MM.1S (cell line): Measurements from ENCODE around the gene SLIT1.

Experiments
- EZH2 ChIP-seq: fragments of 300-600 bp; sonication (generic); optimal IDR thresholded peaks from 2 replicates; pipeline ENCODE3; 2017; ENCODE audit warnings: low read depth, mild to moderate bottlenecking, antibody characterized with exemption, low read length, mixed read lengths
- TF ChIP-seq, protein P1 (sequence below): fragments of 300-600 bp; sonication (generic); IDR thresholded peaks from 2 replicates; pipeline ENCODE4 v1.5.1; 2016; ENCODE audit warnings: antibody characterized with exemption, low read length, mixed read lengths

DNA sequence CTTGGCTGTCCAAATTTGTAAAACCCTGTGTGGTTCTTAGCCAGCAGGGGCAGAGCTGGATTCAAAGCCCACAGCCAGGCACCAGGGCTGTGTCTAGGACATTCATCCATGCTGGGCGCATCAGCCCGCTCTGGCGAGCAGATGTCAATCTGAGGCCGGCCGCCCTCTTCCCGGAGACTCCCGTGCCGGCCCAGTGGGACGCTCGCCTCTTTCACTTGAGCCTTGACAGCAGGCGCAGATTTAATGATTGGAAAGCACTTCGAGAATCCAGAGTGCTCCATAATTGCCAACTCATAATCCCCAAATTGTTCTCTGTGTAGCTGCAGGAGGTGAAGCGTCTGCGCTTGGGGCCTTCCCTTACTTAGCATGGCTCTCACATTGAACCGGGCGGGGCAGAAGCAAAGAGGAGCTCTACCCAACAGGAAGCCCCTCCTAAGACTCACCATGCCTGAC, 36.7 kb downstream of the SLIT1 start:
- no peak for TF ChIP-seq EZH2
- TF ChIP-seq, protein P1, sequence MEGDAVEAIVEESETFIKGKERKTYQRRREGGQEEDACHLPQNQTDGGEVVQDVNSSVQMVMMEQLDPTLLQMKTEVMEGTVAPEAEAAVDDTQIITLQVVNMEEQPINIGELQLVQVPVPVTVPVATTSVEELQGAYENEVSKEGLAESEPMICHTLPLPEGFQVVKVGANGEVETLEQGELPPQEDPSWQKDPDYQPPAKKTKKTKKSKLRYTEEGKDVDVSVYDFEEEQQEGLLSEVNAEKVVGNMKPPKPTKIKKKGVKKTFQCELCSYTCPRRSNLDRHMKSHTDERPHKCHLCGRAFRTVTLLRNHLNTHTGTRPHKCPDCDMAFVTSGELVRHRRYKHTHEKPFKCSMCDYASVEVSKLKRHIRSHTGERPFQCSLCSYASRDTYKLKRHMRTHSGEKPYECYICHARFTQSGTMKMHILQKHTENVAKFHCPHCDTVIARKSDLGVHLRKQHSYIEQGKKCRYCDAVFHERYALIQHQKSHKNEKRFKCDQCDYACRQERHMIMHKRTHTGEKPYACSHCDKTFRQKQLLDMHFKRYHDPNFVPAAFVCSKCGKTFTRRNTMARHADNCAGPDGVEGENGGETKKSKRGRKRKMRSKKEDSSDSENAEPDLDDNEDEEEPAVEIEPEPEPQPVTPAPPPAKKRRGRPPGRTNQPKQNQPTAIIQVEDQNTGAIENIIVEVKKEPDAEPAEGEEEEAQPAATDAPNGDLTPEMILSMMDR: no peak
